Activated CD8-positive, alpha-beta memory T cell treated with anti-CD3 and anti-CD28 coated beads for 1 hour (primary cell): ENCODE measurements around the gene SMARCB1.

ENCODE experiments used
- DNase-seq, 2 donors: peaks; one replicate each; pipeline ENCODE4 v3.0.0-alpha.2; 2020; ENCODE audit warnings: low read depth in 1 of 2; ENCODE audit errors: extremely low read depth in 1 of 2

SMARCB1 gene

DNA sequence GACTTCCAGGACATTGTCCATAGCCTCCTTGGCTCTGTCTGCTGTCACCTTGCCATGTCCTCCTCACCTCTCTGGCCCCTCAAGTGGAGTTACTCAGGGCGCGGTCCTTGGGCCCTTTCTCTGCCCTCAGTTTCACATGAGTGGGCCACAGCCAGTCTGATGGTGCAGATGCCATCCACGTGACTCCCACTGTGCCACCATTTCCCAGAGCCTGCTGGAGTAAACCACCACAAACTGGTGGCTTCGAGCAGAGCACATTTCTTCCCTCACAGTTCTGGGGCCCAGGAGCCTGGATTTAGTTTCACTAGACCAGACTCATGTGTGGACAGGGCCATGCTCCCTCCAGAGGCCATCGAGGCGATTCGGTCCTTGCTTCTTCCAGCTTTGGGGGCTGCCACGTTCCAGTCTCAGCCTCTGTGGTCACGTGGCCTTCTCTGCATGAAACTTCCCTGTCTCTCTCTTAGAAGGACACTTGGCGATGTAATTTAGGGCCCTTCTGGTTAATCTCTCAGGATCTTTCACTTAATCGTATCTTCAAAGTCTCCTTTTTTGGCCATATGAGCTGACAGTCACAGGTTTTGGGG is 14.6 kb downstream of the SMARCB1 start:
- no peak for DNase-seq

DNA sequence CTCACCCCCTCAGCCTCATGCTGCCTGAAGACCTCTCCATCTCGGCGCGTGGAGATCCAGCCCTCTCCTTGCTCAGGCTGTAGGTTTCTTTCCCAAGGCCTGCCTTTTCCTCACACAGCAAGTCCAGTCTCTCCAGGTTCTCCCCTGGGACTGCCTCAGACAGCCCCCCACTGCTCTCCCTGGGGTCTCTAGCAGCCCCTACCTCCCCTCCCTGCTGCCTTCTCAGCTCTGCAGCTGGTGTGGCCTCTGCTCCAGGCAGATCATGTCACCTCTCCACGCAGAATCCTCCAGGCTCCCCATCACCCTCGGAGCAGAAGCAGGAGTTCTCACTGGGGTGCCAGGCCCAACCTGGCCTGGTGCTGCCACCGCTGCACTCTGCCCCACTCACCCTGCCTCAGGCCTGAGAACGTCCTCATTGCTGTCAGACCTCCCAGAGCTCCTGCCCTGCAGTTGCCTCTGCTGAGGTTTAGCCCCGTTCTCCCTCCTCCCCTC is 15.2 kb downstream of the SMARCB1 start:
- no peak for DNase-seq

DNA sequence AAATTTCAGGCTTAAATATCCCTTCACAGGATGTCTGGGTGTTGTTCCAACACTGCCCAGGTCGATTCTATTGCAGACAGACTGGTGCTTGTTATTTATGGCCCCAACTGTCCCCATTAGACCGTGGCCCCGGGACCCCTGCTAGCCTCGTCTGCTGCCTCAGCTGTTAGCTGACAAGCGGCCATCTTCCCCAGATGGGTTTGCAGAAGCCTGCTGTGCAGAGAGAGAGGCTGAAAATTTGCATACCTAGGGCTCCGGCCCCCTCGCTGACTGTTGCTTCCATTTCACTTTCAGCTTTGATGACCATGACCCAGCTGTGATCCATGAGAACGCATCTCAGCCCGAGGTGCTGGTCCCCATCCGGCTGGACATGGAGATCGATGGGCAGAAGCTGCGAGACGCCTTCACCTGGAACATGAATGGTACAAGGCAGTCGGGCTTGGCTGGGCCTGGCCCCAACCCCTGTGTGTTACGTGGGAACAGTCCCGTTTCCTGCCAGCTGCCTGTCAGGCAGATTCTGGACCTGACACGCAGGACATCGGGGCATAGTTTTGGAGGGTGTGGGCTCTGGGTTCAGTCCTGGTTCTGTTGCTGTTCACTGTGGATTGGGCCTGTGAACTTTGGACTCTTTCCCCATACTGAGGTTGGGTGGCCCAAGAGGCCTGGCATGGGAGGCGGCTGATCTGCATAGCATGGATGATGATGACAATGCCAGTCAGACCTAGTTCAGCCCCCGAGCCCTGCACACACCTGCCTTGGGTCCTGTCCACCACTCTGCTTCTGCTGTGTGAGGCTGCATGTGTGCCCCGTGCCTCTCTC is 16.4 kb downstream of the SMARCB1 start:
- no peak for DNase-seq

DNA sequence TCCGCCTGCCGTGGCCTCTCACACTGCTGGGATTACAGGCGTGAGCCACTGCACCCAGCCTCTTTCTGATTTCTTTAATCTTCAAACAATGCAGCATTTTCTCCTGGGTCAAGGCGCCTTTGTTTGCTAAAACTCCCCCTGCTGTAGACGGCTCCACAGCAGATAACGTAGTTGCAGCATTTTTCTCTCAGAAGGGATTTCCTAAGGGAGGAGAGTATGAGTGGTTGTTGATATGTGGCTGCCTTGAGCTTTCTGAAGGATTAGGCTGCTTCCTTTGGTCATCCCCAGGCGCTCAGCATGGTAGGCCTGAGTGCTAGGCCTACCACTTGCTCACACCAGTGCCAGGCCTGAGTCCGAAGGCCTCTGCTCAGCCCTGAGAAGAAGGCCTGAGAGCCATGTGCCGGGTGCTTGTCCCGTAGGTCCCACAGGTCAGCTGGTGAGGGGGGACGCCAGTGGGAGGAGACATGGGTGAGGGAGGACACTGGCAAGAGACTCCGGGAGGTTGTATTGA is 18.1 kb downstream of the SMARCB1 start:
- DNase-seq = no peak

DNA sequence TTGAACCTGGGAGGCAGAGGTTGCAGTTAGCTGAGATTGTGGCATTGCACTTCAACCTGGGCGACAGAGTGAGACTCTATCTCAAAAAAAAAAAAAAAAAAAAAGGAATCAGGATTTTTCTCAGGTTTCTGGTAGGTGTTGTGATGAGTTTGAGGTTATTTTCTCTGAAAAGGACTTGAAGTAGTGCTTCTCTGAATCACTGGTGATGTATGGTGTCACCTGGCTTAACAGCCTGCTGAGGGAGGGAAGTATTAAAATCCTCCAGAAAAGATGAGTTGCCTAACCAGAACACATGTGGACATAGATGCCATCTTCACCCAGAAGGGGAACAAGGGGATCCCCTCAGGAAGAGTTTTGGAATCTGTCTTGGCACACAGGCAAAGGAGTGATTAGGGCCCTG is 20.1 kb downstream of the SMARCB1 start:
- DNase-seq = no peak

DNA sequence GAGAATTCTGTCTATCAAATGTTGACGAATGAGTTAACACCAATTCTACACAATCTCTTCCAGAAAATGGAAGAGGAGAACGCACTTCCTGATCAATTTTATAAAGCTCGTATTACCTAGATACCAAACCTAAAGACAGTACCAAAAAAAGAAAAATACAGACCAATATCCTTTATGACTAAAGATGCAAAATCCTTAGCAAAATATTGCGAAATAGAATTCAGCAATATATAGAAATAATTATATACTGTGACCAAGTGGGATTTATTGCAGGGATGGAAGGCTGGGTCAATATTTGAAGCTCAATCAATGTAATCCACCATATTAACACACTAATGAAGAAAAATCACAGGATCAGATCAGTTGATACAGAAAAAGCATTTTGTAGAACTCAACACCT is 25.6 kb downstream of the SMARCB1 start:
- DNase-seq = no peak

DNA sequence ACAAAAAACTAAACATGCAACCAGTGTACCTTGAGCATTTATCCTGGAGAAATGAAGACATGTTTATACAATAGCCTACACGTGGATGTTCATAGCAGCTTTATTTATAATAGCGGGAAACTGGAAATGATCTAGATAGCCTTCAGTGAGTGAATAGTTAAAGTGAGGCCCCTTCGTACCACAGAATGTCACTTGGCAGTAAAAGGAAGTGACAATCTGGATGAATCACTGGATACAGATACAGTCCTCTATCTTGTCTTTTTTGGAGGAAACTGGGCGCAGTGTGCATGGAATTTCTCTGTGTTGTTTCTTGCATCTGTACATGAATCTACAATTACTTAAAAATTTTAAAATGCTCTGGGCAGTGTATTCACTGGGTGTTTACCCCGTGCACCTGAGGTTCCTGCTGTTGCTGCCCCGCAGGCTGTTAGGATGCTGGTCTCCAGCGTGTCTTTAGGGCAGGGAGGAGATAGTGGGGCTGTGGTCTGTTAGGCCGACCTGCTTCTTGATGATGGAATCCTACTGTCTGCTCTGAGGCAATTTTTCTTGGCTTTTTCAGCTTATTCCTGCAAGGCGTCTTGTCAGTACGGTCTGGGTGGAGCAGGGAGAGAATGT is 28.9 kb downstream of the SMARCB1 start:
- DNase-seq = no peak

DNA sequence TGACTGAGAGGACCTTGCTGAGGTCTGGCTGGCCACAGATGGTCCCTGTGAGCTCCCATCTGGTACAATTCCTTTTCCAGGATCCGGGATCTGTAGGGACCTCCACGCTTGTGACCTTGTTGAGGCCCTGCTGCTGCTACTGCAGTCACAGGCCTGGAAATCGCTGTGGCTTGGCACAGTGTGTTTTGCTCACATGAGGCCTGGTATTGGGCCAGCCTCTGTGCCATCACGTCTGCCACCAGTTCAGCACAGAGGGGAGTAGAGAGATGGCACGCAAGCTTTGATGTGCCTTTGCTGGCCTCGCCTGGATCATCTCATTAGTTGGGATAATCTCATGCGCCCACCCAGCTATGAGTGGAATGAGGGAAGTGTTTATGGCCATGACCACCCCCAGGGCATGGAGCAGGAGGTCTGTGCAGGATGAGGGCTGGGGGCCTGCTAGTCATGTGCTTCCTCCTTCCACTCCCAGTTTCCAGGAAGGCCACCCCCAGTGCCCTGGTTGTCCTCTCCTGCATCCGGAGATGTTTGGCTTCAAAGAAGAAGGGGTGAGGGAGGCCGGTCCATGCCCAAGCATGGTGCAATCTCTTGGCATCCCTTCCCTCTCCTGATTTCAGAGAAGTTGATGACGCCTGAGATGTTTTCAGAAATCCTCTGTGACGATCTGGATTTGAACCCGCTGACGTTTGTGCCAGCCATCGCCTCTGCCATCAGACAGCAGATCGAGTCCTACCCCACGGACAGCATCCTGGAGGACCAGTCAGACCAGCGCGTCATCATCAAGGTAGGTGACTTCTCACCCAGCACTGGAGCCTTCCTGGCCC is 29.6 kb downstream of the SMARCB1 start:
- no peak for DNase-seq

DNA sequence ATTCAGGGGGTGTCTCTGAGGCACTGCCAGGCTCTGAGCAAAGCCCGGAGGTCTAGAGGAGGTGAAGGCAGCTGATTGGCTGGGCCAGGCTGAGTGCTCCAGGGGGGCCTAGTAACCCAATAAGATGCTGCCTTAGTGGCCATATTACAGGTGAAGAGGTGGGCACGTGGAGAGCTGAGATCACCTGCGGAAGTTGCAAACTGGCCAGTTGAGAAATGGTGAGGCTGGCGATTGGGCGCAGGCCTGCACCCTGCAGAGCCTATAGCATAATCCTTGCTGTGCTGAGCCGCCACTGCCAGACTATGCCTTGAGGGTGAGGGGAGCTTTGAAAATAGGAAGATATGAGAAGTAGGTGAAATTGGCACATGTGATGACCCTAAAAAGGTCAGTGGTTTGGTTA is 30.4 kb downstream of the SMARCB1 start:
- DNase-seq = no peak

DNA sequence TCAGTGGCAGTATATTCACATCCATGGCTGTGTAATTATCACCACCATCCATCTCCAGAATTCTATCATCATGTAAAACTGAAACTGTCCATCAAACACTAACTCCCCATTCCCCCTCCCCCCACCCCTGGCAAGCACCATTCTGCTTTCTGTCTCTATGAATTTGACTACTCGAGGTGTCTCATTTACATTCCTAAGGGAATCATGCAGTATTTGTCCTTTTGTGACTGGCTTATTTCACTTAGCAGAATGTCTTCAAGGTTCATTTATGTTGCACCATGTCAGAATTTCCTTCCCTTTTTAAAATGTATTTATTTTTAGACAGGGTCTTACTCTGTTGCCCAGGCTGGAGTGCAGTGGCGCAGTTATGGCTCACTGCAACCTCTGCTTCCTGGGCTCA is 31.8 kb downstream of the SMARCB1 start:
- DNase-seq = no peak

DNA sequence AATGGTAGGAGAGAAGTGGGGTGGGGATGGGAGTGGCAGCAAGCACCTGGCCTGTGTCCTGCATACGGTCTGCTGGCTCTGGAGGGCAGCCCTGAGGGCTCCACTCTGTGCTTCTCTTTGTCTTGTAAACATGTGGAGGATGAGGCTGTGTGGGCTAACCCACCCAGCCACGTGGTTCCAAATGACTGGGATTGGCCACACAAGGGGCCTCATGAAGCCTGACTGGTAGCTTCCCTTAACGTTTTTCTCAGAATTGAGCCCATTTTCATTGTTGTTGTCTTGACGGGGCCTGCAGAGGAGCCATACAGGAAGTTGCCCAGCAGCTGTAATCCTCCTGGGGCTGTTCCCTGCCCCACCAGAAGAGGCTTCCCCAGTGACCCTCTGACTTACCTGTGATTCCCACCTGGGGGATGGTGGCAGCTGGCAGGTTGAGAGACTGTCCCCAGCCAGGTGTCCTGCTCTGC is 34.0 kb downstream of the SMARCB1 start:
- DNase-seq = no peak

DNA sequence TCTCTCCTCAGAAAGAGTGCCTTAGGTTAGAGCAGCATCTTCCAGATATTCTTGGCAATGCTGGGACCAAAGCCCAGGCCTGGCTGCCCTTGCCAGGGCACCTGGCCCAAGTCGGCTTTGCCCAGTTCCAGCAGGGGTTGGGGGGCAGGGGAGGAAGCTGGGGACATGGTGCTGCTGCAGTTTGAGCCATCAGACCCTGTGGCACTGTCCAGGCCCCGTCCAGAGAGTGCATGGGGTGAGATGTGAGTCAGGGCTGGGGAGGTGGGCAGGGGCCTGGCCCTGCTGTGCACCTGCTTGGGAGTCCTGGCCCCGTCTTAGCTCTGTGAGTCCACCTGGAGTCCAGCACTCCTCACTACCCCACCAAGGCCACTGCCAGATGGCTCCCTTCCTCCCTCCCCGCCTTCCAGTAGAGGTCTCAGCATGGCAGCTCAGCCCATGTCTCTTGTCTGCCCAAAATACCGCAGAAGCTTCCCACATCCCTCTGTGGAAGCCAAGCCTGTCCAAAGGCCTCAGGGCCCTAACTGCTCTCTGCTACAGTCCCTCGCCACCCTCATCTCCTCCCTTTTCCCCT is 35.4 kb downstream of the SMARCB1 start:
- DNase-seq = no peak

DNA sequence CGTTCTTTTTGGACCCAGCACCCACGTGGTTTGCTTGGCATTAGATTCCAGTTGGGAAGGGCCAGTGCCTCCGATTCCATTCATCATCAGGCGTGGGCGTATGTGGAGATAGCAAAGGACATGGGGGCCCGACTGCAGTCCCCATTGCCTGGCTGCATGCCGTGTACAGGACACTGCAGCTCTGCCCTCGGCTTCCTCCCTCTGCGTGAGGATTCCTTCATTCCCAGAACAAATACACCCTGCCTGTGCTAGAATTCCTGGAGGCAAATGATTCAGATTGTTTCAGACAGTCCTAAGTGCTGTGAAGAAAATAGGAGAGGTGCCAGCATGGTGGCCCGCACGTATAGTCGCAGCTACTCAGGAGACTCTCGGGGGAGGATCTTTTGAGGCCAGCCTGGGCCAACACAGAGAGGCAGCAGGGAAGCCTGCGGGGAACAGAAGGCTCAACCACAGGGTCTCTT is 36.6 kb downstream of the SMARCB1 start:
- DNase-seq = no peak

DNA sequence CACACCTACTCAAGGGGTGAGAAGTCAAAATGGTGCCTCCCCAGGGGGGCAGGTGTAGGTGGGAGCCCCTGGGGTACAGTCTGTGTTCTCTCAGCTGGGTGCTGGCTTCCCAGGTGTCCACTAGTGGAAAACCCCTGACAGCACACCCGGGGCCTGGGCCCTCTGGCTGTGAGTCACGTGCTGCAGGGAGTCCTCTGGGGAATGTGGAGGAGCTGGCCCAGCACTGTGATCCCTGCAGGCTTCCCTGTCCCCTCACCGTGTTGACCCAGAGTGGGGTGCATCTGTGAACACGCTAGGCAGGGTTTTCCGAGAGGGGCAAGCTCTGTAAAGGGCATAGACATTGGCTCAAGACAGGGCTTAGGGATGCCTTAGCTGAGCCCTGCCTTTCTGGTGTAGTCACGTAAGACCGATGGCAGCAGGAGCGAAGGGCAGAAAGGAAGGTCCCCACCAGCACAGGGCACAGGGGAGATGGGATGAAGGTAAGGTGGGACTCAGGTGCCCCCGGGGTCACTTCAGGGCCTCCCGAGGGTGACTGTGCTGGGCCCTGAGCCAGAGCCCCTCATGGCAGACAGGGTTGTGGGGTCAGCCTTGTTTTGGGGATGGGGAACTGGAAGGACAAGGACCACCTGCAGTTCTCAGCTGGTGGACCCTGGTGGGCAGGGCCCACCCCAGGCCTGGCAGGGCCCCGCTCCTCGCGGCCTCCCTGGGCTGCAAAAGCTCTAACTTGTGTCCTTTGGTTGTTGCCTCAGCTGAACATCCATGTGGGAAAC is 37.9 kb downstream of the SMARCB1 start:
- no peak for DNase-seq

DNA sequence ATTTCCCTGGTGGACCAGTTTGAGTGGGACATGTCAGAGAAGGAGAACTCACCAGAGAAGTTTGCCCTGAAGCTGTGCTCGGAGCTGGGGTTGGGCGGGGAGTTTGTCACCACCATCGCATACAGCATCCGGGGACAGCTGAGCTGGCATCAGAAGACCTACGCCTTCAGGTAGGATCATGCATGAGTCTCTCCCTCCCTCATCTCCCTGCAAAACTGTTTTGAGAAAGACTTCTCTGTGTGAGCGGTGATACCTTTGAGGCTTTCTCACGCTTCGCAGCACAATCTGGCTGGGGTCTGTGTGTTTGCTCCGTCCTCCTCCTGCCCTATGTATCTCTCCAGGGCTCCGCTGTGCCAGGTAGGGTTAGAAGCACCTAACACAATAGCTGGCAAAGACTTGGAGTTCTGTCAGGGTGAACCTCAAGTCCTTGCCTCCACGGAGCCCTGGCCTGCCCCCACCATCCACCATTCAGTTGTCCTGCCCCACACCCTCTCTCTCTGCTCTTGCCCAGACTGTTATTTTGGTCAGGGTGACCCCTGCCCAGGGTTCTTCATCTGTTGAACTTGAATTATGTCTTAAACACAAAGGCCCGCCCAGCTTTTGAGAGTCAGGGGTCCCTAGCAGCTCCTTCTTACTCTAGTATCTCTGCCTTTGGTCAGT is 38.6 kb downstream of the SMARCB1 start:
- DNase-seq = no peak

DNA sequence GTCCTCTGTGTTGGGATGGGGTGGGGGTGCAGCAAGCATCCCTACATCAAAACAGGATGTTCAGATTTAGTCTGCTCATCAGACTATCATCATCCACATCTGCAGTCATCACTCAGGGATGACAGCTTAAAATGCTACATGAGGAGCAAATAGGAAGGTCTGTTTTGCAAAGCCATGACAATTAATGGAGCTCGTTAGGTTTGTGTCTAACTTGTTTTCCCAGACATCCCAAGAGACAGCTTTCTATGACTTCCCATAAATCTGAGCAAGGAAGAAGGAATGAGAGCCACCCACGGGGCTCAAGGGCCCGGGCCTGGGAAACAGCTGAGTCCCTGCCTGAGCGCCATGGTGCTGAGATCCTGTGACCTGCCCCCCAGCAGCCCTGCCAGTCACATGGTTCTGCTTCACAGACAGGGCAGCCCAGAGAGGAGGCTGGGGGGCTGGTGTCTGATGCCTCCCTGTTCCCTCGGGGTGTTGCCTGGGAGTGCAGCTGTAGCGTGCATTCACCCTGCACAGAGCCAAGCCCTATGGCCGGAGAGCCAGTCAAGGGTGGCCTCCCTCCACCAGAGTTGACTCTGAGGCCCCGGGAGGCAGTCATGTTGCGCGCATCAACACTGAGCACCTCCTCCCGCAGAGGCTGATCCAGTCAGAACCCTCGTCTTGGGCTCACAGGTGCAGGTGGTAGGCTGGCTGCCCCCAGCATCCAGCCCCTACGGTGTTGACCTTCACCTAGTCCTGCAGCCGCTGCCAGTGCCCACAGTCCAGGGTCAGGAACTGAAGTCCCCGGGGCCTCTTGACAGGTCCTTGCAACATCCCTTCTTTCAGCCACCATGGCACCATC is 40.0 kb downstream of the SMARCB1 start:
- DNase-seq = no peak

DNA sequence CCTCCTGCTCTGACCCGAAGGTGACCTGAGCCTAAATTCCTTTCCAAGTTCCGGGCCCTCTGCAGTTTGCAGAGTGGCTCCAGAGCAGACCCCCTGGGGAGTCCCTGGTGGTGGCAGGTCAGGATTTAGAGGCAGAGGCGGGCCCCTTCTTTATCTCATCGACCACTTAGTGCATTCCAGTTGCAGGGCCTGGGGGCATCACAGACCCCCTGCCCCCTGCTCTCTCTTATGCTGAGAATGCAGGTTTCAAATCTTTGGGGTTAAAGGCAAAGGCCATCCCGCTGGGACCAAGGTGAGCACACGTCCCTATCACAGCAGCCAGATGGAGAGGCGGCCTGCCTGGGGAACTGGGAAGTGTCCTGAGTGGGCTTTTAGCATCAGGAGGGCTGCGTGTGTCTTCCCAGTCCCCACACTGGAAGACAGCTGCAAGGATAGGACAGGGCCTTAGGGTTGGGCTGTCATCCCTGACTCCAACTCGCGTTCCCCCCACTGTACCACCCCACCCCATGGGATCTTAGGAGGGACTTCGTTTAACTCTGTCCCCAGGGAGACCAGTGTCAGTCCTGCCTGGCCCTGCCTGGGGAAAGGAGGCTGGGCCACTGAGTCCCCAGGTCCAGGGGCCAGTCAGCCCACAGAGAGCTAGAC is 40.7 kb downstream of the SMARCB1 start:
- no peak for DNase-seq
